Measurements from ENCODE around the gene GPD1L. TPM values are rescaled to one million over a fixed set of nuclear protein-coding genes. Genes with fewer than 3 reads are reported as not detected.

GPD1L gene
- total and polyA plus RNA-seq, 2 of the 4 experiments (the other 2 are of a cell fraction), result 3.9 to 7.9 TPM

DNA sequence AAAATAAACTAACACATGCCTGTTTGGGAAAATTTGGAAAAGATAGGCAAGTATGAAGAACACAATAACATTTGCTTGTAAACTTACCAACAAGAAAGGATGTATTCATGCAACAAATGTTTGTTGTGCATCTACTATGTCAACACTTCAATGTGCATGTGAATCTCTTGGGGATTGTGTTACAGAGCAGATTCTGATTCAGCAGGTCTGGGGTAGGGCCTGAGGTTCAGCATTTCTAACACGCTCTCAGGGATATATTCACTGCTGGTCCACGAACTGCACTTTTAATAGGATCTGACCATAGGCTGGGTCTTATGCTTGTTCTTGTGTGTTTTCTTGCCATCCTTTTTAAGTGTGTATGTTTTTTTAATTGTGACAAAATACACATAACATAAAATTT is 11.8 kb downstream of the GPD1L start:
- Histone ChIP-seq H4K5ac (ENCODE audit: low read depth, low read length) (no peak overlapping the region), H4K91ac (ENCODE audit: insufficient read depth, low read depth, low read length) (no peak overlapping the region), H3K14ac (replicated peaks; ENCODE audit: low read depth, low read length) (no peak overlapping the region), H2AK5ac (ENCODE audit: low read depth, low read length) (no peak overlapping the region), H3K36me3 (ENCODE audit: control insufficient read depth, insufficient read depth, low read length) (no peaks in the 10 kb centered on the region), H3K27me3 (ENCODE audit: control insufficient read depth, insufficient read depth, low read length) (no peaks in the 10 kb centered on the region), H3K79me1 (ENCODE audit: low read depth in 1 of 2, low read length in 2 of 2) (no peaks in the 10 kb centered on the region), H2BK120ac (ENCODE audit: low read depth, low read length) (no peak overlapping the region), H2AFZ (replicated peaks; ENCODE audit: low read length, poor library complexity) (no peak overlapping the region), H3K23ac (ENCODE audit: low read depth, low read length) (no peak overlapping the region), H2BK15ac (ENCODE audit: low read depth, low read length) (no peak overlapping the region), H3K9me1 (ENCODE audit: insufficient read depth, low read length) (no peaks in the 10 kb centered on the region), H3K56ac (ENCODE audit: extremely low read depth, insufficient read depth, low read length) (no peak overlapping the region), H3K9ac (ENCODE audit: low read depth, low read length) (no peak overlapping the region), H3K4me2 (ENCODE audit: low read depth, low read length) (no peak overlapping the region), H2BK20ac (ENCODE audit: low read depth, low read length) (no peak overlapping the region), H3K4me3 (ENCODE audit: insufficient read depth, low read depth, low read length) (no peak overlapping the region), H4K8ac (ENCODE audit: low read depth in 2 of 2, low read length in 2 of 2) (no peak overlapping the region), H2AK9ac (replicated peaks; ENCODE audit: low read depth, low read length, poor library complexity) (no peak overlapping the region), H2BK5ac (ENCODE audit: low read depth, low read length, poor library complexity, severe bottlenecking) (no peak overlapping the region), H4K20me1 (ENCODE audit: insufficient read depth, low read length) (no peaks in the 10 kb centered on the region), H3K9me3 (ENCODE audit: control insufficient read depth, insufficient read depth, low read length) (no peaks in the 10 kb centered on the region), H3K4ac (ENCODE audit: low read depth, low read length) (no peak overlapping the region), H3K4me1 (ENCODE audit: control insufficient read depth, insufficient read depth, low read length) (no peaks in the 10 kb centered on the region), H3K18ac (ENCODE audit: low read depth, low read length) (no peak overlapping the region), H3K27ac (ENCODE audit: insufficient read depth, low read length) (no peak overlapping the region)
- no TSS peak for BruUV-seq (replicated peaks)
- ChIA-PET CTCF (interaction anchor here (0.6 kb wide), 1 partner anchor 142 kb away, joined by 3 read pairs; no protein-coding TSS in a partner anchor), POLR2A (ENCODE audit: unreplicated experiment) (no interaction called here)
- ATAC-seq (ENCODE audit: low read depth) (no peak), DNase-seq (no peak)
- intact Hi-C loops (cut with micrococcal nuclease), result no loop called here
- dilution Hi-C loops (cut with HindIII; ENCODE audit: low sequenced_read_pairs, unreplicated experiment), result no loop called here
- WGBS, 2 experiments (ENCODE audit: extremely low coverage in 2 of 2, insufficient read length in 1 of 2), result no CpG with 5 or more reads among the region's 2 CpGs
- in situ Hi-C loops (cut with MboI; ENCODE audit: low sequenced_read_pairs), result no loop called here
- no peak for TF ChIP-seq FOS (IDR thresholded peaks at IDR 0.05; ENCODE audit: low read depth, low read length)
- no peak for TF ChIP-seq POLR2A (IDR thresholded peaks at IDR 0.05; ENCODE audit: low read depth, low read length)
- no peak for TF ChIP-seq RFX5 (IDR thresholded peaks at IDR 0.05; ENCODE audit: low read depth, low read length)
- TF ChIP-seq, protein P1, sequence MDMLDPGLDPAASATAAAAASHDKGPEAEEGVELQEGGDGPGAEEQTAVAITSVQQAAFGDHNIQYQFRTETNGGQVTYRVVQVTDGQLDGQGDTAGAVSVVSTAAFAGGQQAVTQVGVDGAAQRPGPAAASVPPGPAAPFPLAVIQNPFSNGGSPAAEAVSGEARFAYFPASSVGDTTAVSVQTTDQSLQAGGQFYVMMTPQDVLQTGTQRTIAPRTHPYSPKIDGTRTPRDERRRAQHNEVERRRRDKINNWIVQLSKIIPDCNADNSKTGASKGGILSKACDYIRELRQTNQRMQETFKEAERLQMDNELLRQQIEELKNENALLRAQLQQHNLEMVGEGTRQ (IDR thresholded peaks at IDR 0.05; ENCODE audit: low read depth, low read length), result no peak
- TF ChIP-seq CHD1 (IDR thresholded peaks at IDR 0.05; ENCODE audit: low read depth, low read length), result no peak
- no peak for TF ChIP-seq MAZ (IDR thresholded peaks at IDR 0.05; ENCODE audit: borderline replicate concordance, low read depth, low read length)
- TF ChIP-seq MXI1 (IDR thresholded peaks at IDR 0.05; ENCODE audit: borderline replicate concordance, low read depth, low read length), result no peak
- no peak for TF ChIP-seq NFE2L2 (IDR thresholded peaks at IDR 0.05; ENCODE audit: low read depth, low read length)
- TF ChIP-seq ELK1 (IDR thresholded peaks at IDR 0.05; ENCODE audit: borderline replicate concordance, low read depth, low read length), result no peak
- no peak for TF ChIP-seq MAFK (IDR thresholded peaks at IDR 0.05; ENCODE audit: low read depth, low read length)
- TF ChIP-seq, protein P2, sequence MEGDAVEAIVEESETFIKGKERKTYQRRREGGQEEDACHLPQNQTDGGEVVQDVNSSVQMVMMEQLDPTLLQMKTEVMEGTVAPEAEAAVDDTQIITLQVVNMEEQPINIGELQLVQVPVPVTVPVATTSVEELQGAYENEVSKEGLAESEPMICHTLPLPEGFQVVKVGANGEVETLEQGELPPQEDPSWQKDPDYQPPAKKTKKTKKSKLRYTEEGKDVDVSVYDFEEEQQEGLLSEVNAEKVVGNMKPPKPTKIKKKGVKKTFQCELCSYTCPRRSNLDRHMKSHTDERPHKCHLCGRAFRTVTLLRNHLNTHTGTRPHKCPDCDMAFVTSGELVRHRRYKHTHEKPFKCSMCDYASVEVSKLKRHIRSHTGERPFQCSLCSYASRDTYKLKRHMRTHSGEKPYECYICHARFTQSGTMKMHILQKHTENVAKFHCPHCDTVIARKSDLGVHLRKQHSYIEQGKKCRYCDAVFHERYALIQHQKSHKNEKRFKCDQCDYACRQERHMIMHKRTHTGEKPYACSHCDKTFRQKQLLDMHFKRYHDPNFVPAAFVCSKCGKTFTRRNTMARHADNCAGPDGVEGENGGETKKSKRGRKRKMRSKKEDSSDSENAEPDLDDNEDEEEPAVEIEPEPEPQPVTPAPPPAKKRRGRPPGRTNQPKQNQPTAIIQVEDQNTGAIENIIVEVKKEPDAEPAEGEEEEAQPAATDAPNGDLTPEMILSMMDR (conservative IDR thresholded peaks at IDR 0.05; ENCODE audit: low read depth, low read length), result no peak
- no peak for TF ChIP-seq RAD21 (IDR thresholded peaks at IDR 0.05; ENCODE audit: low read length)
- TF ChIP-seq CEBPB (IDR thresholded peaks at IDR 0.05; ENCODE audit: low read depth, low read length), result no peak
- TF ChIP-seq BHLHE40 (IDR thresholded peaks at IDR 0.05; ENCODE audit: low read depth, low read length), result no peak
